ENCODE results near the gene CD244. TPM values are rescaled to one million over a fixed set of nuclear protein-coding genes. Genes with fewer than 3 reads are reported as not detected.

CD244 gene
- total RNA-seq, 1 donor from 2014 or later, result not detected

- DNase-seq (ENCODE audit: low spot score, unreplicated experiment), result no peak
- Mint-ChIP-seq H3K27ac (no peak overlapping the region), H3K4me1 (ENCODE audit: low read depth) (no peaks in the 10 kb centered on the region), H3K36me3 (ENCODE audit: insufficient read depth) (no peaks in the 10 kb centered on the region), H3K4me3 (ENCODE audit: low read depth) (no peak overlapping the region), H3K9me3 (ENCODE audit: low read depth) (peaks cover 3% of the 10 kb centered on the region), H3K27me3 (no peaks in the 10 kb centered on the region)
- no peak for TF ChIP-seq CTCF (IDR thresholded peaks at IDR 0.05; ENCODE audit: unreplicated experiment)
Observed at GRCh38 chr1:160844447-160845232, 18.0 kb downstream of the CD244 start.

- H3K27me3 Mint-ChIP-seq, result no peaks in the 10 kb centered on the region
Observed at GRCh38 chr1:160841079-160841478, 21.6 kb downstream of the CD244 start.

GRCh38 chr1:160839746-160840145 lies 22.9 kb downstream of the CD244 start:
- no peak overlapping the region for H3K27ac Mint-ChIP-seq
- no peaks in the 10 kb centered on the region for H3K27me3 Mint-ChIP-seq
- no peaks in the 10 kb centered on the region for H3K9me3 Mint-ChIP-seq (ENCODE audit: low read depth)
- no peak for TF ChIP-seq CTCF (IDR thresholded peaks at IDR 0.05; ENCODE audit: unreplicated experiment)
- H3K4me1 Mint-ChIP-seq (ENCODE audit: low read depth), result peaks cover 3% of the 10 kb centered on the region
- H3K4me3 Mint-ChIP-seq (ENCODE audit: low read depth), result no peak overlapping the region
- no peaks in the 10 kb centered on the region for H3K36me3 Mint-ChIP-seq (ENCODE audit: insufficient read depth)
- DNase-seq (ENCODE audit: low spot score, unreplicated experiment), result no peak

More at GRCh38 chr1:160841079-160841478, 21.6 kb downstream of the CD244 start:
- Mint-ChIP-seq H3K27ac (no peak overlapping the region), H3K4me3 (ENCODE audit: low read depth) (no peak overlapping the region), H3K4me1 (ENCODE audit: low read depth) (peaks cover 3% of the 10 kb centered on the region), H3K36me3 (ENCODE audit: insufficient read depth) (no peaks in the 10 kb centered on the region), H3K9me3 (ENCODE audit: low read depth) (peaks cover 3% of the 10 kb centered on the region)
- no peak for DNase-seq (ENCODE audit: low spot score, unreplicated experiment)
- no peak for TF ChIP-seq CTCF (IDR thresholded peaks at IDR 0.05; ENCODE audit: unreplicated experiment)

GRCh38 chr1:160838888-160839287 lies 23.8 kb downstream of the CD244 start:
- Mint-ChIP-seq H3K4me3 (ENCODE audit: low read depth) (no peak overlapping the region), H3K4me1 (ENCODE audit: low read depth) (peaks cover 3% of the 10 kb centered on the region), H3K27ac (no peak overlapping the region)

More at GRCh38 chr1:160838888-160839287, 23.8 kb downstream of the CD244 start:
- H3K9me3 Mint-ChIP-seq (ENCODE audit: low read depth), result no peaks in the 10 kb centered on the region
- TF ChIP-seq CTCF (IDR thresholded peaks at IDR 0.05; ENCODE audit: unreplicated experiment), result no peak
- no peak for DNase-seq (ENCODE audit: low spot score, unreplicated experiment)
- no peaks in the 10 kb centered on the region for H3K27me3 Mint-ChIP-seq
- no peaks in the 10 kb centered on the region for H3K36me3 Mint-ChIP-seq (ENCODE audit: insufficient read depth)
